ENCODE results near the gene KLHL26.

Gene KLHL26

GRCh38 chr19:18653853-18654252 lies 17.0 kb downstream of the KLHL26 start:
- no peak for TF ChIP-seq CTCF (IDR thresholded peaks at IDR 0.05; ENCODE audit: low read depth, low read length)
- DNase-seq (ENCODE audit: extremely low read depth, low read depth): no peak

- DNase-seq (ENCODE audit: extremely low read depth, low read depth): no peak
- TF ChIP-seq CTCF (IDR thresholded peaks at IDR 0.05; ENCODE audit: low read depth, low read length): no peak
Observed at GRCh38 chr19:18654469-18654868, 17.6 kb downstream of the KLHL26 start.

- no peak for TF ChIP-seq CTCF (IDR thresholded peaks at IDR 0.05; ENCODE audit: low read depth, low read length)
- DNase-seq (ENCODE audit: extremely low read depth, low read depth): no peak
Observed at GRCh38 chr19:18655173-18655844, 18.5 kb downstream of the KLHL26 start.

GRCh38 chr19:18656337-18657086 lies 19.7 kb downstream of the KLHL26 start:
- TF ChIP-seq CTCF (IDR thresholded peaks at IDR 0.05; ENCODE audit: low read depth, low read length): no peak
- DNase-seq (ENCODE audit: extremely low read depth, low read depth): no peak

- DNase-seq (ENCODE audit: extremely low read depth, low read depth): no peak
- no peak for TF ChIP-seq CTCF (IDR thresholded peaks at IDR 0.05; ENCODE audit: low read depth, low read length)
Observed at GRCh38 chr19:18657590-18658365, 20.9 kb downstream of the KLHL26 start.

GRCh38 chr19:18658366-18658855 lies 21.6 kb downstream of the KLHL26 start:
- no peak for DNase-seq (ENCODE audit: extremely low read depth, low read depth)
- no peak for TF ChIP-seq CTCF (IDR thresholded peaks at IDR 0.05; ENCODE audit: low read depth, low read length)

Data from AG09319 (cell line).